ENCODE results near the gene ATP13A1. TPM values are rescaled to one million over a fixed set of nuclear protein-coding genes. Genes with fewer than 3 reads are reported as not detected.

The ATP13A1 gene
- total RNA-seq, 1 experiment from 2014 or later: 73.7 TPM

DNA sequence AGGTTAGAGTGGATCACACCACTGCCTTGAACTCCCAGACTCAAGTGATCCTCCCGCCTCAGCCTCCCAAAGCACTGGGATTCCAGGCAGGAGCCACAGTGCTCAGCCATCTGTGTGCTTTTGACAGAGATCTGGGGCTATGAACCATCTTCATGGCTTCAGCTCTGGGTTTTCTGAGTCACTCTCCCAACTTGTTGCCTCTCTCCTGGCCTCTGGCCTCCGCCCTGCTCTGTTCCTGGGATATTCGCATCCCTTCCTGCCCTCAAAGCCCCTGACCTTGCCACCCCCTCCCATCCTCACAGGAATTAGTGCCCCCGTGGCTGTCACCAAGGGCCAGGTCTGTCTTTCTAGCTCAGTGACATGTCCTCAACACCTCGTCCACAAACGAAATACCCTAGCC, 14.3 kb downstream of the ATP13A1 start:
- no TSS peak for BruUV-seq (replicated peaks)
- peaks cover 31 to 34% of the 10 kb centered on the region in 2 experiments; a peak in 3 of 4 replicates for H3K36me3 ChIP-seq (ENCODE audit: control insufficient read depth in 1 of 2, insufficient read depth in 2 of 2, low read length in 2 of 2)
- H3K4me3 ChIP-seq (replicated peaks in 1 of 2; ENCODE audit: low read depth in 1 of 2, low read length in 2 of 2): no peak overlapping the region
- peaks cover 0 to under 1% of the 10 kb centered on the region in 2 experiments; a peak in 1 of 4 replicates for H3K4me1 ChIP-seq (ENCODE audit: control insufficient read depth in 1 of 2, insufficient read depth in 2 of 2, low read length in 2 of 2)
- no peak for DNase-seq (ENCODE audit: low read depth, low spot score)
- no peak overlapping the region for H3K27ac ChIP-seq (ENCODE audit: low read depth, low read length)
- intact Hi-C loops (cut with micrococcal nuclease): no loop called here
- TF ChIP-seq TCF7L2 (IDR thresholded peaks at IDR 0.05; ENCODE audit: borderline replicate concordance, extremely low read depth, insufficient read depth, insufficient read length): no peak
- TF ChIP-seq, protein P1, sequence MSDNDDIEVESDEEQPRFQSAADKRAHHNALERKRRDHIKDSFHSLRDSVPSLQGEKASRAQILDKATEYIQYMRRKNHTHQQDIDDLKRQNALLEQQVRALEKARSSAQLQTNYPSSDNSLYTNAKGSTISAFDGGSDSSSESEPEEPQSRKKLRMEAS (IDR thresholded peaks at IDR 0.05): no peak
- no peak for TF ChIP-seq CBX3 (IDR thresholded peaks at IDR 0.05; ENCODE audit: low read depth)
- no peak for TF ChIP-seq SP1 (IDR thresholded peaks at IDR 0.05; ENCODE audit: low read depth)
- TF ChIP-seq, protein P2, sequence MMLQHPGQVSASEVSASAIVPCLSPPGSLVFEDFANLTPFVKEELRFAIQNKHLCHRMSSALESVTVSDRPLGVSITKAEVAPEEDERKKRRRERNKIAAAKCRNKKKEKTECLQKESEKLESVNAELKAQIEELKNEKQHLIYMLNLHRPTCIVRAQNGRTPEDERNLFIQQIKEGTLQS (IDR thresholded peaks at IDR 0.05): no peak
- no peak for TF ChIP-seq JUND (IDR thresholded peaks at IDR 0.05)
- no peak for TF ChIP-seq EGR1 (IDR thresholded peaks at IDR 0.05; ENCODE audit: low read depth)
- TF ChIP-seq, protein P3, sequence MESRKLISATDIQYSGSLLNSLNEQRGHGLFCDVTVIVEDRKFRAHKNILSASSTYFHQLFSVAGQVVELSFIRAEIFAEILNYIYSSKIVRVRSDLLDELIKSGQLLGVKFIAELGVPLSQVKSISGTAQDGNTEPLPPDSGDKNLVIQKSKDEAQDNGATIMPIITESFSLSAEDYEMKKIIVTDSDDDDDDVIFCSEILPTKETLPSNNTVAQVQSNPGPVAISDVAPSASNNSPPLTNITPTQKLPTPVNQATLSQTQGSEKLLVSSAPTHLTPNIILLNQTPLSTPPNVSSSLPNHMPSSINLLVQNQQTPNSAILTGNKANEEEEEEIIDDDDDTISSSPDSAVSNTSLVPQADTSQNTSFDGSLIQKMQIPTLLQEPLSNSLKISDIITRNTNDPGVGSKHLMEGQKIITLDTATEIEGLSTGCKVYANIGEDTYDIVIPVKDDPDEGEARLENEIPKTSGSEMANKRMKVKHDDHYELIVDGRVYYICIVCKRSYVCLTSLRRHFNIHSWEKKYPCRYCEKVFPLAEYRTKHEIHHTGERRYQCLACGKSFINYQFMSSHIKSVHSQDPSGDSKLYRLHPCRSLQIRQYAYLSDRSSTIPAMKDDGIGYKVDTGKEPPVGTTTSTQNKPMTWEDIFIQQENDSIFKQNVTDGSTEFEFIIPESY (IDR thresholded peaks at IDR 0.05; ENCODE audit: extremely low read depth, insufficient replicate concordance, low read length): no peak
- no peak for TF ChIP-seq SRF (IDR thresholded peaks at IDR 0.05; ENCODE audit: low read depth)
- no peak for TF ChIP-seq RAD21 (IDR thresholded peaks at IDR 0.05; ENCODE audit: low read depth)
- TF ChIP-seq, protein P4, sequence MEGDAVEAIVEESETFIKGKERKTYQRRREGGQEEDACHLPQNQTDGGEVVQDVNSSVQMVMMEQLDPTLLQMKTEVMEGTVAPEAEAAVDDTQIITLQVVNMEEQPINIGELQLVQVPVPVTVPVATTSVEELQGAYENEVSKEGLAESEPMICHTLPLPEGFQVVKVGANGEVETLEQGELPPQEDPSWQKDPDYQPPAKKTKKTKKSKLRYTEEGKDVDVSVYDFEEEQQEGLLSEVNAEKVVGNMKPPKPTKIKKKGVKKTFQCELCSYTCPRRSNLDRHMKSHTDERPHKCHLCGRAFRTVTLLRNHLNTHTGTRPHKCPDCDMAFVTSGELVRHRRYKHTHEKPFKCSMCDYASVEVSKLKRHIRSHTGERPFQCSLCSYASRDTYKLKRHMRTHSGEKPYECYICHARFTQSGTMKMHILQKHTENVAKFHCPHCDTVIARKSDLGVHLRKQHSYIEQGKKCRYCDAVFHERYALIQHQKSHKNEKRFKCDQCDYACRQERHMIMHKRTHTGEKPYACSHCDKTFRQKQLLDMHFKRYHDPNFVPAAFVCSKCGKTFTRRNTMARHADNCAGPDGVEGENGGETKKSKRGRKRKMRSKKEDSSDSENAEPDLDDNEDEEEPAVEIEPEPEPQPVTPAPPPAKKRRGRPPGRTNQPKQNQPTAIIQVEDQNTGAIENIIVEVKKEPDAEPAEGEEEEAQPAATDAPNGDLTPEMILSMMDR (IDR thresholded peaks at IDR 0.05 in 2 of 3, conservative IDR thresholded peaks at IDR 0.05 in 1 of 3; ENCODE audit: borderline replicate concordance in 1 of 3, insufficient read depth in 1 of 3, low read depth in 2 of 3, low read length in 2 of 3): no peak
- no peak for TF ChIP-seq ELF1 (IDR thresholded peaks at IDR 0.05; ENCODE audit: borderline replicate concordance, low read depth)
- no peaks in the 10 kb centered on the region for H4K20me1 ChIP-seq (ENCODE audit: insufficient read depth)
- H3K27me3 ChIP-seq (ENCODE audit: insufficient read depth, low read length): no peaks in the 10 kb centered on the region
- H3K9me2 ChIP-seq (ENCODE audit: insufficient read depth): no peaks in the 10 kb centered on the region
- no peak overlapping the region for H2AFZ ChIP-seq (ENCODE audit: low read depth, low read length, poor library complexity, severe bottlenecking)
- no peaks in the 10 kb centered on the region for H3K9me3 ChIP-seq (ENCODE audit: control insufficient read depth in 1 of 2, insufficient read depth in 1 of 2, low read depth in 1 of 2, low read length in 2 of 2)
- ChIA-PET CTCF (no interaction called here), RAD21 (ENCODE audit: low non-redundant PET in 1 of 2, low total read pairs in 2 of 2, uncharacterized antibody in 2 of 2, unreplicated experiment in 2 of 2) (no interaction called here), POLR2A (no interaction called here)
- no peaks in the 10 kb centered on the region for H3K79me2 ChIP-seq (ENCODE audit: insufficient read depth, low read length)
- ATAC-seq: no peak
- no peak overlapping the region for H3K9ac ChIP-seq (ENCODE audit: low read length)
- H3K4me2 ChIP-seq (ENCODE audit: low read length): no peak overlapping the region

All from HCT116 (cell line).